ENCODE results near the gene FAM76A.
"Not testable (repeated sequence)": the region's sequence is repeated elsewhere in the genome, so short reads cannot be mapped to it uniquely, and the experiment has no call there.

FAM76A gene

GRCh38 chr1:27778056-27778455 lies 52.3 kb downstream of the FAM76A start:
- no peak for DNase-seq (ENCODE audit: low read depth, low spot score)

GRCh38 chr1:27779122-27779521 lies 53.4 kb downstream of the FAM76A start:
- no peak for DNase-seq (ENCODE audit: low read depth, low spot score)

GRCh38 chr1:27782950-27783349 lies 57.2 kb downstream of the FAM76A start:
- DNase-seq (ENCODE audit: low read depth, low spot score): no peak

- DNase-seq (ENCODE audit: low read depth, low spot score): no peak
Measured at GRCh38 chr1:27784700-27785099, 58.9 kb downstream of the FAM76A start.

GRCh38 chr1:27785781-27786455 lies 60.2 kb downstream of the FAM76A start:
- DNase-seq (ENCODE audit: low read depth, low spot score): no peak

- no peak for DNase-seq (ENCODE audit: low read depth, low spot score)
Measured at GRCh38 chr1:27787895-27788294, 62.1 kb downstream of the FAM76A start.

GRCh38 chr1:27789540-27790041 lies 63.8 kb downstream of the FAM76A start:
- no peak for DNase-seq (ENCODE audit: low read depth, low spot score)

GRCh38 chr1:27790270-27790669 lies 64.5 kb downstream of the FAM76A start:
- DNase-seq (ENCODE audit: low read depth, low spot score): not testable (repeated sequence)

GRCh38 chr1:27795601-27796000 lies 69.8 kb downstream of the FAM76A start:
- DNase-seq (ENCODE audit: low read depth, low spot score): no peak

- no peak for DNase-seq (ENCODE audit: low read depth, low spot score)
Measured at GRCh38 chr1:27804791-27805190, 79.0 kb downstream of the FAM76A start.

- DNase-seq (ENCODE audit: low read depth, low spot score): no peak
Measured at GRCh38 chr1:27806758-27807157, 81.0 kb downstream of the FAM76A start.

GRCh38 chr1:27807385-27807784 lies 81.6 kb downstream of the FAM76A start:
- DNase-seq (ENCODE audit: low read depth, low spot score): no peak

- DNase-seq (ENCODE audit: low read depth, low spot score): not testable (repeated sequence)
Measured at GRCh38 chr1:27808131-27808530, 82.4 kb downstream of the FAM76A start.

GRCh38 chr1:27809883-27810282 lies 84.1 kb downstream of the FAM76A start:
- DNase-seq (ENCODE audit: low read depth, low spot score): no peak

- DNase-seq (ENCODE audit: low read depth, low spot score): no peak
Measured at GRCh38 chr1:27811741-27812500, 86.2 kb downstream of the FAM76A start.
